C4-2B (cell line): ENCODE measurements around the gene SUMF2.
"Not testable (repeated sequence)": the region's sequence is repeated elsewhere in the genome, so short reads cannot be mapped to it uniquely, and the experiment has no call there.

Experiments
- CTCF ChIP-seq: fragments of 450-650 bp; conservative IDR thresholded peaks from 2 replicates; pipeline ENCODE4 v1.5.1; 2017; ENCODE audit warnings: mild to moderate bottlenecking
- ZFX ChIP-seq: fragments of 450-650 bp; IDR thresholded peaks from 2 replicates; pipeline ENCODE4 v1.6.1; 2017

GRCh38 chr7:56048763-56049162 is 15.3 kb upstream of the SUMF2 start:
- not testable (repeated sequence) for TF ChIP-seq CTCF, ZFX
